Left ventricle myocardium superior (tissue), 1 donor: ENCODE measurements around the gene ZNF101. TPM values are rescaled to one million over a fixed set of nuclear protein-coding genes. Genes with fewer than 3 reads are reported as not detected.

Experiments used
- ATAC-seq: fragments of 200-7000 bp; cut with Tn5 transposase; one replicate; pipeline ENCODE4 v1.9.1; 2020; ENCODE audit warnings: mild to moderate bottlenecking, moderate library complexity
- DNase-seq: peaks from one replicate; pipeline ENCODE4 v3.0.0-alpha.2; 2020
- intact Hi-C: fragments of 100-400 bp; cut with micrococcal nuclease; formaldehyde crosslinking; loops from one replicate; pipeline ENCODE4 v1.11.0; 2022
- total RNA-seq: library from RNA; stranded (reverse); fragmentation: NEBNext Ultra II Directional; extraction: Animal tissue kit (Norgen Biotek cat#: 25700); gene quantifications from one replicate; pipeline ENCODE4 v1.2.1, GENCODE V29; 2021
- donor health status: DM: no; HTN: yes; CAD: no; lungs with severe emphysema.

The ZNF101 gene
- total RNA-seq, 1 donor from 2014 or later, result 3.7 TPM

- ATAC-seq, result no peak
- DNase-seq, result no peak
- intact Hi-C loops, result no loop called here
Measured at GRCh38 chr19:19637186-19637522, 31.5 kb upstream of the ZNF101 start.

- no peak for DNase-seq
- ATAC-seq, result no peak
- intact Hi-C loops, result no loop called here
Measured at GRCh38 chr19:19637523-19638251, 31.0 kb upstream of the ZNF101 start.

GRCh38 chr19:19642506-19643157, 26.0 kb upstream of the ZNF101 start:
- no peak for DNase-seq
- intact Hi-C loops, result no loop called here
- peak; percentile 2 for ATAC-seq

- intact Hi-C loops, result no loop called here
- ATAC-seq (peak; percentile 89), DNase-seq (peak; percentile 89)
Measured at GRCh38 chr19:19643158-19644053, 25.2 kb upstream of the ZNF101 start, which contains the start of gene GMIP. GMIP (minus strand) TSS chr19:19643657; CDS start chr19:19643529, 128 bp downstream.

- DNase-seq, result no peak
- ATAC-seq, result no peak
- intact Hi-C loops, result no loop called here
Measured at GRCh38 chr19:19644054-19644388, 24.6 kb upstream of the ZNF101 start.

- no peak for DNase-seq
- intact Hi-C loops, result no loop called here
- no peak for ATAC-seq
Measured at GRCh38 chr19:19645233-19645870, 23.3 kb upstream of the ZNF101 start.

GRCh38 chr19:19647037-19647835, 21.4 kb upstream of the ZNF101 start:
- DNase-seq (no peak), ATAC-seq (no peak)
- intact Hi-C loops, result no loop called here

- DNase-seq (no peak), ATAC-seq (no peak)
- intact Hi-C loops, result no loop called here
Measured at GRCh38 chr19:19649155-19649554, 19.5 kb upstream of the ZNF101 start.

- DNase-seq, result no peak
- no peak for ATAC-seq
- intact Hi-C loops, result no loop called here
Measured at GRCh38 chr19:19649580-19649995, 19.1 kb upstream of the ZNF101 start.

GRCh38 chr19:19650331-19650730, 18.3 kb upstream of the ZNF101 start:
- intact Hi-C loops, result no loop called here
- ATAC-seq (no peak), DNase-seq (no peak)

- intact Hi-C loops, result no loop called here
- DNase-seq, result peak; percentile 78
- ATAC-seq, result peak; percentile 78
Measured at GRCh38 chr19:19651076-19651475, 17.6 kb upstream of the ZNF101 start.

GRCh38 chr19:19652482-19653295, 15.9 kb upstream of the ZNF101 start:
- no peak for DNase-seq
- no peak for ATAC-seq
- intact Hi-C loops, result no loop called here

- DNase-seq (no peak), ATAC-seq (no peak)
- intact Hi-C loops, result no loop called here
Measured at GRCh38 chr19:19653597-19654147, 15.0 kb upstream of the ZNF101 start.

- no peak for ATAC-seq
- intact Hi-C loops, result no loop called here
- DNase-seq, result no peak
Measured at GRCh38 chr19:19654441-19654840, 14.2 kb upstream of the ZNF101 start.

- intact Hi-C loops, result no loop called here
- DNase-seq (no peak), ATAC-seq (no peak)
Measured at GRCh38 chr19:19655051-19655594, 13.5 kb upstream of the ZNF101 start.

GRCh38 chr19:19655641-19656343, 12.8 kb upstream of the ZNF101 start:
- ATAC-seq (no peak), DNase-seq (no peak)
- intact Hi-C loops, result no loop called here
